Measurements from ENCODE around the gene LRRC4B. TPM values are rescaled to one million over a fixed set of nuclear protein-coding genes. Genes with fewer than 3 reads are reported as not detected.

Gene LRRC4B
- total RNA-seq, 2 experiments from 2014 or later = not detected

- DNase-seq (no peak), ATAC-seq (no peak)
- ChIA-PET CTCF (interaction anchor here (0.9 to 5.0 kb wide), 21 partner anchors 12 to 365 kb away, joined by 3 to 58 read pairs (median 5); partner anchors contain the start of gene JOSD2), POLR2A (no interaction called here)
- Mint-ChIP-seq H3K4me1 (ENCODE audit: low read depth) (peaks cover 4% of the 10 kb centered on the region), H3K36me3 (ENCODE audit: low read depth) (no peaks in the 10 kb centered on the region), H3K9me3 (ENCODE audit: insufficient read depth) (no peaks in the 10 kb centered on the region), H3K4me3 (no peak overlapping the region), H3K27me3 (ENCODE audit: low read depth) (peaks cover 33% of the 10 kb centered on the region), H3K27ac (no peak overlapping the region)
These were observed 11.1 kb downstream of the LRRC4B start for GRCh38 chr19:50557009-50557613.

DNA sequence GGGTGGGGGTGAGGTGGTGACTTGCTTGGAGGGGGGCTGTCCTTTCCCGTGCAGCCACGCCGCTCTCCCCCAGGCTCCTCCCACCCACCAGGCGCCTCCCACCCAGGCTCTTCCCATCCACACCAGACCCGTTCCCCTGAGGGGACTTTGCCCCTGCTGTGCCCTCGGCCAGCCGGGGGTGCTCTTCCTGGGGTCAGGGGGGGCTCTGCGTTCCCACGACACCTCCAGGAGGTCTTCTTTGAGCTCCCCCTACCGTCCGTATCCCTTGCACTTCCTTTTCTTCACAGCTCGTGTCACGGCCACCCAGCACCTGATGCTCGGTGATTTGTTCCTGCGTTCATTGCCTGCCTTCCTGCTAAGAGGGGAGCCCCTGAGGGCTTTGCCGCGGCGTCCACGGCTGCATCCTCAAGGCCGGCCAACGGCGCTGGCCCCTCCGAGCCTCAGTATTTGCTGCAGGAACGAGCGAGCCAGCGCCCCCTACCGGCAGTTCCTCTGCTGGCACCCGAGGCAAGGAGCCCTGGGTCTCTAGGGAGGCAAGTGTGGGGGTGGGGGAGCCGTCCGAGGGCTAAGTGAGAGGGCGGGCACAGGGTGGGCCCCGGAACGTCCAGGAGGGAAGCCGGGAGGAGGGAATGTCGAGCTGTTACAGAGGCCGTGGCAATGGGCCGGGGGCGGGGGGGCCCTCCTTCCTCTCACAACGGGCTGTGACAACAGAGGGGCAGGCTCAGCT is 11.8 kb downstream of the LRRC4B start:
- H3K27ac Mint-ChIP-seq = no peak overlapping the region
- ChIA-PET CTCF (interaction anchor here (0.7 to 5.0 kb wide), 29 partner anchors 9 to 366 kb away, joined by 3 to 58 read pairs (median 5); partner anchors contain the start of genes JOSD2 and POLD1), POLR2A (no interaction called here)
- no peaks in the 10 kb centered on the region for H3K36me3 Mint-ChIP-seq (ENCODE audit: low read depth)
- peaks cover 37% of the 10 kb centered on the region for H3K27me3 Mint-ChIP-seq (ENCODE audit: low read depth)
- peaks cover 4% of the 10 kb centered on the region for H3K4me1 Mint-ChIP-seq (ENCODE audit: low read depth)
- peak overlapping the region; percentile 83 for H3K4me3 Mint-ChIP-seq
- DNase-seq = peak; percentile 82
- peak; percentile 87 for ATAC-seq
- no peaks in the 10 kb centered on the region for H3K9me3 Mint-ChIP-seq (ENCODE audit: insufficient read depth)

- Mint-ChIP-seq H3K9me3 (ENCODE audit: insufficient read depth) (no peaks in the 10 kb centered on the region), H3K36me3 (ENCODE audit: low read depth) (no peaks in the 10 kb centered on the region), H3K4me3 (peak overlapping the region; percentile 20), H3K27ac (no peak overlapping the region), H3K27me3 (ENCODE audit: low read depth) (peaks cover 37% of the 10 kb centered on the region), H3K4me1 (ENCODE audit: low read depth) (peaks cover 4% of the 10 kb centered on the region)
- no peak for ATAC-seq
- DNase-seq = no peak
- POLR2A ChIA-PET = no interaction called here
- CTCF ChIA-PET = interaction anchor here (0.7 to 5.0 kb wide), 30 partner anchors 9 to 409 kb away, joined by 3 to 58 read pairs (median 4); partner anchors contain the start of genes JOSD2 and POLD1
These were observed 12.6 kb downstream of the LRRC4B start for GRCh38 chr19:50555450-50556281.

DNA sequence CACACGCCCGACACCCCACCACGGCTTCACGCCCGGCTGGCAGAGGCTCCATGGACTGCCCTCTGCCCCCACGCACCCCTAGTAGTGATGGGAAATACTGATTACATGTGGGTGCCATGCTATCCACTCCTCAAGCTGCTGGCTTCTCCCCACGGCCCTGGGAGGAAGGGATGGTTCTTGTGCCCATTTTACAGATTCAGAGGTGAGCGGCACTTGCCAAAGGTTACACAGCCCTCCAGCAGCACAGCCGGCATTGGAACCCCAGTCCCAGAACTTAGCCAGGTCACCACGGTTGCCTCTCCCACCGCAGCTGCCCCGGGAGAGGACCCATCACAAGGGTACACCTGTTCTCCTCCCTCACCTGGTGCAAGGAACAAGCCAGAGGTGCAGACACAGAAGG is 13.2 kb downstream of the LRRC4B start:
- no peaks in the 10 kb centered on the region for H3K9me3 Mint-ChIP-seq (ENCODE audit: insufficient read depth)
- DNase-seq = no peak
- no peaks in the 10 kb centered on the region for H3K36me3 Mint-ChIP-seq (ENCODE audit: low read depth)
- no peak overlapping the region for H3K27ac Mint-ChIP-seq
- POLR2A ChIA-PET = no interaction called here
- no peak overlapping the region for H3K4me3 Mint-ChIP-seq
- CTCF ChIA-PET = interaction anchor here (0.7 to 5.0 kb wide), 4 partner anchors 12 to 408 kb away, joined by 3 to 58 read pairs (median 12); no protein-coding TSS in a partner anchor
- peaks cover 4% of the 10 kb centered on the region for H3K4me1 Mint-ChIP-seq (ENCODE audit: low read depth)
- H3K27me3 Mint-ChIP-seq (ENCODE audit: low read depth) = peaks cover 43% of the 10 kb centered on the region
- no peak for ATAC-seq

- peaks cover 45% of the 10 kb centered on the region for H3K27me3 Mint-ChIP-seq (ENCODE audit: low read depth)
- ATAC-seq (no peak), DNase-seq (no peak)
- H3K27ac Mint-ChIP-seq = no peak overlapping the region
- ChIA-PET POLR2A (no interaction called here), CTCF (interaction anchor here (1.3 to 1.5 kb wide), 2 partner anchors 16 to 197 kb away, joined by 3 to 4 read pairs; no protein-coding TSS in a partner anchor)
- no peak overlapping the region for H3K4me3 Mint-ChIP-seq
- peaks cover 4% of the 10 kb centered on the region for H3K4me1 Mint-ChIP-seq (ENCODE audit: low read depth)
- no peaks in the 10 kb centered on the region for H3K9me3 Mint-ChIP-seq (ENCODE audit: insufficient read depth)
- H3K36me3 Mint-ChIP-seq (ENCODE audit: low read depth) = no peaks in the 10 kb centered on the region
These were observed 14.0 kb downstream of the LRRC4B start for GRCh38 chr19:50554212-50554611.

DNA sequence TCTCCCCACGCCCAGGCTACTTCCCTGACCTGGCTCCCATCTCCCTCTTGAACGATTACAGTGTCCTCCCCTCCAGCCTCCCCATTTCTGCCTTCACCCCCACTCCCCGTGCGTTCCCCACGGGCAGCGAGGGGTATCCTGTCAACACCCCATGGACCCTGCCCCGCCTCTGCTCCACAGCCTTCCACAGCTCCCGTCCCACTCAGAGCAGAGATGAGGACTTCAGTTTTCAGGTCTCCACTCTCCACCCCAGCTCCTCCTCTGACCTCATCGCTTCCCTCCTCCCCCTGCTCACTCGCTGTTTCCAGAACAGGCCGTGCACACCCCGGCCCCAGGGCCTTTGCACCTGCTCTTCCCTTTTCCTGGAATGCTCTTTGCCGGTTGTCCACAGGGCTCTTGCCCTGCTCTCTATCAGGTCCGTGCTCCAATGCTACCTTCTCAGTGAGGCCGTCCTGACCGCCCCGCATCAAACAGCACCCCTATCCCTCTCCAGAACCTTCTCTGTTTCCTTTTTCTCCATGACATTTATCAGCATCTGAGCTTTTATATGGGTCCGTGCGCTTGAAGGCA is 15.0 kb downstream of the LRRC4B start:
- DNase-seq (no peak), ATAC-seq (no peak)
- POLR2A ChIA-PET = no interaction called here
- Mint-ChIP-seq H3K36me3 (ENCODE audit: low read depth) (no peaks in the 10 kb centered on the region), H3K27ac (no peak overlapping the region), H3K9me3 (ENCODE audit: insufficient read depth) (no peaks in the 10 kb centered on the region), H3K27me3 (ENCODE audit: low read depth) (peaks cover 45% of the 10 kb centered on the region), H3K4me3 (no peak overlapping the region), H3K4me1 (ENCODE audit: low read depth) (peaks cover 4% of the 10 kb centered on the region)
- CTCF ChIA-PET = interaction anchor here (1.3 kb wide), 1 partner anchor 15 kb away, joined by 3 read pairs; no protein-coding TSS in a partner anchor

- Mint-ChIP-seq H3K4me1 (ENCODE audit: low read depth) (peaks cover 4% of the 10 kb centered on the region), H3K4me3 (no peak overlapping the region), H3K27me3 (ENCODE audit: low read depth) (peaks cover 40% of the 10 kb centered on the region), H3K36me3 (ENCODE audit: low read depth) (no peaks in the 10 kb centered on the region), H3K9me3 (ENCODE audit: insufficient read depth) (no peaks in the 10 kb centered on the region), H3K27ac (no peak overlapping the region)
- CTCF ChIA-PET = no interaction called here
- no peak for DNase-seq
- ATAC-seq = no peak
- POLR2A ChIA-PET = no interaction called here
These were observed 15.7 kb downstream of the LRRC4B start for GRCh38 chr19:50552540-50552939.

DNA sequence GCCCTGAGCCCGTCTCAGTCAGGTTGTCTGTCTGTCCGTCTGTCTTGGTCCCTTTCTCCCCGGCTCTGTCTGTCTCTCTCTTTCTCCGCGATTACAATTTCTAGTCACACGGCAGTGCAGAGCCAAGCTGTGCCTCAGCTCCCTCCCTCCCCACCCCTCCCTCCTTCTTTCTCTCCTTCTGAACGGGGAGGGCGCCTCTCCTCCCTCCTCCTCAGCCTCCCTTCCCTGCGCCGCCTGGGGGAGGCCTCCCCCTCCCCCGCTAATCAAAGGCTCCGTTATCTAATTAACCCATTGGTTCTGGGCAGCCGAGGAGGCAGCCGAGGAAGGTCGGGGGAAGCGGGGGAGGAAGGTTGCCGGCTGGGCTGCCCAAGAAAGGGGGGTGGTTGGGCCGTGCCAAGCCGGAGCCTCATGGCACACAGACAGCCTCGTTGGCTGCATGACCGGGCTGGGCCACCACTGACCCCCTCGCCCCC is 16.5 kb downstream of the LRRC4B start:
- H3K36me3 Mint-ChIP-seq (ENCODE audit: low read depth) = no peaks in the 10 kb centered on the region
- H3K9me3 Mint-ChIP-seq (ENCODE audit: insufficient read depth) = no peaks in the 10 kb centered on the region
- ChIA-PET POLR2A (no interaction called here), CTCF (no interaction called here)
- H3K27ac Mint-ChIP-seq = no peak overlapping the region
- H3K27me3 Mint-ChIP-seq (ENCODE audit: low read depth) = peaks cover 37% of the 10 kb centered on the region
- peaks cover 4% of the 10 kb centered on the region for H3K4me1 Mint-ChIP-seq (ENCODE audit: low read depth)
- no peak for DNase-seq
- no peak overlapping the region for H3K4me3 Mint-ChIP-seq
- ATAC-seq = no peak

GRCh38 chr19:50551034-50551714 is 17.1 kb downstream of the LRRC4B start:
- Mint-ChIP-seq H3K36me3 (ENCODE audit: low read depth) (no peaks in the 10 kb centered on the region), H3K27me3 (ENCODE audit: low read depth) (peaks cover 37% of the 10 kb centered on the region), H3K4me1 (ENCODE audit: low read depth) (no peaks in the 10 kb centered on the region), H3K9me3 (ENCODE audit: insufficient read depth) (no peaks in the 10 kb centered on the region), H3K4me3 (no peak overlapping the region), H3K27ac (no peak overlapping the region)
- ChIA-PET CTCF (no interaction called here), POLR2A (no interaction called here)
- ATAC-seq (no peak), DNase-seq (no peak)

- H3K9me3 Mint-ChIP-seq (ENCODE audit: insufficient read depth) = no peaks in the 10 kb centered on the region
- no peak overlapping the region for H3K27ac Mint-ChIP-seq
- no peaks in the 10 kb centered on the region for H3K36me3 Mint-ChIP-seq (ENCODE audit: low read depth)
- peaks cover 36% of the 10 kb centered on the region for H3K27me3 Mint-ChIP-seq (ENCODE audit: low read depth)
- CTCF ChIA-PET = no interaction called here
- ATAC-seq (no peak), DNase-seq (no peak)
- H3K4me1 Mint-ChIP-seq (ENCODE audit: low read depth) = no peaks in the 10 kb centered on the region
- POLR2A ChIA-PET = no interaction called here
- no peak overlapping the region for H3K4me3 Mint-ChIP-seq
These were observed 17.7 kb downstream of the LRRC4B start for GRCh38 chr19:50550594-50550966.

DNA sequence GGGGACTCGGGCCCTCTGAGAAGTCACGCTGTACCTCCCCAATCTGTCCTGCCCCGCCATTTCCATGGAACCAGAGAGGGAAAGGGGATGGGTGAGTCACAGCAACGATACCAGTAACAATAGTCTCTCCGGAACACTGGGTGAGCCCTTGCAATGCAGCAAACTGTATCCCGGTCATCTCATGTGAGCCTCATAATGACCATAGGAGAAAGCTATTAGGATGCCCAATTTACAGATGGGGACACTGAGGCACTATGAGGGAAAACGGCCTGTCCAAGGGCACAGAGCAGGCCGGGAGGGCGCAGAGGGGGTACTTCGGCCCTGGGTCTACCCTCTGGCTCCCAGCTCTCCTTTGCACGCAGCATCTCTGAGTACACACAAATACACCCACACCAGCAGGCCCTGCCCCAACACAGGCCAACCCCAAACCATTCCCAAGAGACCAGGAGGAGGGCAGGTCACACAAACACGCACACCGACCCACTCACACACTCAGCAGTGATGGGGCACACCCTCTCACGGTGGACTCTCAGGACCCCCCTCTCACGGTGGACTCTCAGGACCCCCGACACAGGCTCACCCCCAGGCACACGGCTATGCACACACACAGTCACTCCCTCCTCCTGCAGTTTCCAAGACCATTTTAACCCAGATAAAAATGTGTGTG is 18.2 kb downstream of the LRRC4B start:
- ChIA-PET CTCF (interaction anchor here (1.1 kb wide), 1 partner anchor 13 kb away, joined by 3 read pairs; no protein-coding TSS in a partner anchor), POLR2A (no interaction called here)
- Mint-ChIP-seq H3K27me3 (ENCODE audit: low read depth) (peaks cover 31% of the 10 kb centered on the region), H3K4me1 (ENCODE audit: low read depth) (no peaks in the 10 kb centered on the region), H3K9me3 (ENCODE audit: insufficient read depth) (no peaks in the 10 kb centered on the region), H3K27ac (no peak overlapping the region), H3K36me3 (ENCODE audit: low read depth) (no peaks in the 10 kb centered on the region), H3K4me3 (no peak overlapping the region)
- DNase-seq = no peak
- ATAC-seq = peak; percentile 36
